Neural crest cell (in vitro differentiated cells): ENCODE data around the gene DOCK10. TPM values are rescaled to one million over a fixed set of nuclear protein-coding genes. Genes with fewer than 3 reads are reported as not detected.

Experiments
- DNase-seq: peaks from one replicate; pipeline ENCODE4 v3.0.0; 2021; ENCODE audit warnings: low read depth, mixed read lengths, low spot score
- H3K27ac Mint-ChIP-seq: one replicate; pipeline ENCODE4 v1.8.0; 2021; ENCODE audit warnings: mild to moderate bottlenecking, mixed read lengths; ENCODE audit not compliant: unreplicated experiment
- H3K27me3 Mint-ChIP-seq: 2 replicates; pipeline ENCODE4 v1.8.0; 2021; ENCODE audit warnings: low read depth, mild to moderate bottlenecking, mixed read lengths
- H3K36me3 Mint-ChIP-seq: 2 replicates; pipeline ENCODE4 v1.8.0; 2021; ENCODE audit warnings: low read depth, mild to moderate bottlenecking, mixed read lengths
- H3K4me1 Mint-ChIP-seq: 2 replicates; pipeline ENCODE4 v1.8.0; 2021; ENCODE audit warnings: mixed read lengths
- H3K4me3 Mint-ChIP-seq: one replicate; pipeline ENCODE4 v1.8.0; 2021; ENCODE audit warnings: mild to moderate bottlenecking, mixed read lengths
- H3K9me3 Mint-ChIP-seq: 2 replicates; pipeline ENCODE4 v1.8.0; 2021; ENCODE audit warnings: mixed read lengths
- CTCF ChIP-seq: fragments of 200-600 bp; sonication (generic); conservative IDR thresholded peaks from 2 replicates; pipeline ENCODE4 v1.5.0; 2021; ENCODE audit warnings: antibody characterized with exemption, mild to moderate bottlenecking
- total RNA-seq: library from RNA; stranded (reverse); gene quantifications from 2 replicates; pipeline ENCODE4 v1.2.1, GENCODE V29; 2021

The DOCK10 gene
- total RNA-seq, 1 donor from 2014 or later: 29.7 TPM

- H3K36me3 Mint-ChIP-seq: no peaks in the 10 kb centered on the region
- H3K4me3 Mint-ChIP-seq: no peak overlapping the region
- H3K4me1 Mint-ChIP-seq: no peaks in the 10 kb centered on the region
- H3K27me3 Mint-ChIP-seq: no peaks in the 10 kb centered on the region
- DNase-seq: no peak
- TF ChIP-seq CTCF: no peak
- H3K9me3 Mint-ChIP-seq: no peaks in the 10 kb centered on the region
- H3K27ac Mint-ChIP-seq: no peak overlapping the region
Measured at GRCh38 chr2:224780106-224780505, 262.2 kb downstream of the DOCK10 start.

GRCh38 chr2:224778474-224778877 lies 263.8 kb downstream of the DOCK10 start:
- no peaks in the 10 kb centered on the region for H3K9me3 Mint-ChIP-seq
- peak; percentile 86 for TF ChIP-seq CTCF
- no peaks in the 10 kb centered on the region for H3K4me1 Mint-ChIP-seq
- peak; percentile 58 for DNase-seq
- H3K27me3 Mint-ChIP-seq: no peaks in the 10 kb centered on the region
- H3K36me3 Mint-ChIP-seq: peaks cover 3% of the 10 kb centered on the region
- no peak overlapping the region for H3K4me3 Mint-ChIP-seq
- no peak overlapping the region for H3K27ac Mint-ChIP-seq

GRCh38 chr2:224777559-224777930 lies 264.7 kb downstream of the DOCK10 start:
- no peak overlapping the region for H3K4me3 Mint-ChIP-seq
- no peak for DNase-seq
- no peaks in the 10 kb centered on the region for H3K4me1 Mint-ChIP-seq
- TF ChIP-seq CTCF: no peak
- H3K9me3 Mint-ChIP-seq: no peaks in the 10 kb centered on the region
- H3K27me3 Mint-ChIP-seq: no peaks in the 10 kb centered on the region
- peaks cover 4% of the 10 kb centered on the region for H3K36me3 Mint-ChIP-seq
- no peak overlapping the region for H3K27ac Mint-ChIP-seq

- Mint-ChIP-seq H3K4me3 (no peak overlapping the region), H3K9me3 (no peaks in the 10 kb centered on the region), H3K36me3 (peaks cover 6% of the 10 kb centered on the region), H3K27ac (no peak overlapping the region), H3K4me1 (no peaks in the 10 kb centered on the region), H3K27me3 (no peaks in the 10 kb centered on the region)
- DNase-seq: no peak
- TF ChIP-seq CTCF: no peak
Measured at GRCh38 chr2:224776795-224777558, 265.3 kb downstream of the DOCK10 start.

GRCh38 chr2:224775647-224776046 lies 266.6 kb downstream of the DOCK10 start:
- Mint-ChIP-seq H3K4me3 (no peak overlapping the region), H3K4me1 (no peaks in the 10 kb centered on the region), H3K27ac (no peak overlapping the region), H3K9me3 (no peaks in the 10 kb centered on the region), H3K27me3 (no peaks in the 10 kb centered on the region), H3K36me3 (peaks cover 10% of the 10 kb centered on the region)
- DNase-seq: no peak
- TF ChIP-seq CTCF: no peak
